ENCODE results near the gene ATP11A.

ATP11A gene

DNA sequence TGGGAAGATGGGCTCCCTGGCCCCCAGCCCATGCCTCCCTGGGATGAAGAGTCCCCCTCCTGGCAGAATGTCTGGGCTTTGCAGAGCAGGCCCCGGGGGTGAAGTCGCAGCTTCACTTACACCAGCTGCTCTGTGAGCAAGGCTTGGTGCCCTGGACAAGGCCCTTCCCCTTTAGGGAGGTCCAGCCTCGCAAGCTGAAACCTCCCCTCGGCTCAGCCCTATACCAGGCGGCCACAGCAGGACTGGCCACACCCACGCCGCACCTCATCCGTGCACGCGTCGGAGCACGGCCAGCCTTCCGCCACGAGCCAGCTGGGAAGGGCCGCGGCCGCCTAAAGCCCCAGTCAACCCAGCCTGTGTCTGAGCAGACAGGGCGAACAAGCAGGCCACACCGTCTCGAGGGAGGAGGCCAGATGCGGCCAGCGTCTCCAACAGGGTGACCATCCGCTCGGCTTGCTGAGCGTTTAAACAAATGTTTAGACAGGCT is 196.0 kb downstream of the ATP11A start:
- DNase-seq, result no peak

GRCh38 chr13:112887151-112887550 is 197.3 kb downstream of the ATP11A start:
- DNase-seq, result no peak

- no peak for DNase-seq
These were observed 197.7 kb downstream of the ATP11A start for GRCh38 chr13:112887557-112887991.

- no peak for DNase-seq
These were observed 198.6 kb downstream of the ATP11A start for GRCh38 chr13:112888238-112889111.

GRCh38 chr13:112889351-112890290 is 199.8 kb downstream of the ATP11A start:
- no peak for DNase-seq

- no peak for DNase-seq
These were observed 200.7 kb downstream of the ATP11A start for GRCh38 chr13:112890316-112891145.

DNA sequence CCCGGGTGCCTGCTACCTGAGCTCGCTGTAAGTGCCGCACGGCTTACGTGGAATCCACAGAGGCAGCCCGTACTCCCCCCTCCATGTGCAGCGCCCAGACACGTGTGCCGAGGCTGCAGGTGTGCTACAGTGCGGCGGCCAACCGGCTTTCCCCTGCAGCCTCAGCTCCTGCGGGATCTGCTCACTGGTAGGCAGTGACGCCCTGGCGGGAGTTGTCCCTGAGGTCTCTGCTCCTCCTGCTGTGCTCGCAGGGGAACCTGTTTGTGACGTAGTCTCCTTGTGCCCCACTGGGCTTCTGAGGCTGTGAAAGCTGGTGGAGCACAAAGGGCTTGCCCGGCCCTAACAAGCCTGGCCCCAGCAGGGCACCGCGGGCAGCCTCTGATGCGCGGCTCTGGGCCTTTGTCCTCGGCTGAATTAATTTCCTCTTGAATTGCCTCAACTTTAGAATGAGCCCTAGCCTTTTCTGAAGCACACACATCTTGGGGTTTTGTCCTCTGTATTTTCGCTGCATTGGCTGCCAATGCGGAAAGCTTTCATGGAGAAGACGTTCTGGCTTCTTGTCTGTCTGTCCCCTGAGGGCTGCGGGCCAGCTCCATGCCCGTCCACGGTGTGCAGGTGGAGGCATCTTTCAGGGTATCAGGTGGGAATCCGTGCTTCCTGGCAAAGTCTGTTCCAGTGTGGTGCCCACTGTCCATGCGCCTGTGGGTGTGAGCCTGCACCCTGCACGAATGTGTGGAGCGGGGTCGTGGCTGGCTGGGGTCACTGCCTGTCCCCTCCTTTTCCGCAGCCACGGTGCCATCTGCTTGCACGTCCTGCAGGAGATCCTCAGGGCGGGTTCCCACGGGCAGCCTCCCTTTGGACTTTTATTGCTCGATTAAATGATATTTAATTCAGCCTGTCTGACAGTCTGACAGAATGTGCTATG is 201.9 kb downstream of the ATP11A start:
- no peak for DNase-seq

- DNase-seq, result no peak
These were observed 202.8 kb downstream of the ATP11A start for GRCh38 chr13:112892426-112893206.

- no peak for DNase-seq
These were observed 203.3 kb downstream of the ATP11A start for GRCh38 chr13:112893207-112893569.

GRCh38 chr13:112893570-112894422 is 204.0 kb downstream of the ATP11A start:
- DNase-seq, result peak; percentile 20

- no peak for DNase-seq
These were observed 204.5 kb downstream of the ATP11A start for GRCh38 chr13:112894423-112894672.

GRCh38 chr13:112894673-112895481 is 205.0 kb downstream of the ATP11A start:
- no peak for DNase-seq

GRCh38 chr13:112895521-112896465 is 206.0 kb downstream of the ATP11A start:
- DNase-seq, result no peak

- DNase-seq, result no peak
These were observed 207.1 kb downstream of the ATP11A start for GRCh38 chr13:112896736-112897602.

DNA sequence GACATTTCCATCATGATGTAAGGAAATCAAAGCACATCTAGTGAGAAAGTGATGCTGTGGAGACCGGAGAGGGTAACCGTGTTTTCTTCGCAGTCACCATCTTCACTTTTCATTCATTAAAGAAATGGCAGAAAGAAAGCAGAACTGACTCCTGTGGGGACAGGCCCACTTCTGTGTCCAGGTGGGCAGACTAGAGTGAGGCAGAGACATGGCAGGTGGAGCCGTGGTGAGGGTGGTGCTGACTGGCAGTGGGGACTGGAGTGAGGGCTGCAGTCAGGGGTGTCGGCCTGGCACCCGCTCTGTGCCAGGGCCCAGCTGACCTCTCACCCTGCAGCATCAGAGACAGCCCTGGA is 207.7 kb downstream of the ATP11A start:
- DNase-seq, result no peak

GRCh38 chr13:112897956-112898620 is 208.2 kb downstream of the ATP11A start:
- no peak for DNase-seq

All from CD4-positive, alpha-beta T cell treated with Interleukin-17A for 1 hour (primary cell).